B cell (primary cell): ENCODE data around the gene CREB3L4.

Experiments used
- EZH2 ChIP-seq: IDR thresholded peaks from 2 replicates; pipeline ENCODE4 v1.6.1; 2012; ENCODE audit warnings: borderline replicate concordance, low read depth, mild to moderate bottlenecking, moderate library complexity, low read length; ENCODE audit not compliant: insufficient read depth, poor library complexity, severe bottlenecking
- TF ChIP-seq, protein P1 (sequence below): fragments of 200-600 bp; IDR thresholded peaks from one replicate; pipeline ENCODE4 v1.8.0; 2022; ENCODE audit warnings: antibody characterized with exemption, mild to moderate bottlenecking

DNA sequence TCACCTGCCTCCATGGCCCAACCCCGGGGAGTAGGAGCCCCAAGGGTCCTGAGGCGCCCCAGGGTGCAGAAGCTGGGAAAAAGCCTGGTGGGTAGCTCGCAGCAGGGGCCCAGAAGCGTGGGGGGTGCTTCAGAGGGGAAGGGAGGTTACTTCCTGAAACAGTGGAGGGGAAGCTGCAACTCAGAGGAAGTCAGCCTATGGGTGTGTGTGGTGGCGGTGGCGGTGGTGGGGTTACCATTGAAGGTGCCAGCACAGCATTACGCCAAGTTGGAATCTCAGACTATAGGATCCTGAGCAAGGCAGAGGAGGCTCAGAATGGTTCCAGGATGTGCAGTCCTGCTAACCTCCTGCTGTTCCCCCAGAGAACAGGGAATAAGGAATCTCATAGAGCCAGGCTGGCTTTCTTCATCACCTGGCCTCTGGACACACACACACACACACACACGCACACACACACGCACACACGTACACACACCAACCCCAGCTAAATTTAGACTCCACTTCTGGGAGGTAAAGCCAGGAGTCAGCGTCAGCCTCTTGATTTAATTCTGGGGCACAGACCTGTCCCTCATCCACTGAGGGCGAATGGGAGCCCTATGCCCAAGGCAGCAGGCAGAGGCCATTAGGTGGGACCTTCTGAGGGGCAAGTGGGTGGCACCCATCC is 22.4 kb upstream of the CREB3L4 start:
- TF ChIP-seq, protein P1, sequence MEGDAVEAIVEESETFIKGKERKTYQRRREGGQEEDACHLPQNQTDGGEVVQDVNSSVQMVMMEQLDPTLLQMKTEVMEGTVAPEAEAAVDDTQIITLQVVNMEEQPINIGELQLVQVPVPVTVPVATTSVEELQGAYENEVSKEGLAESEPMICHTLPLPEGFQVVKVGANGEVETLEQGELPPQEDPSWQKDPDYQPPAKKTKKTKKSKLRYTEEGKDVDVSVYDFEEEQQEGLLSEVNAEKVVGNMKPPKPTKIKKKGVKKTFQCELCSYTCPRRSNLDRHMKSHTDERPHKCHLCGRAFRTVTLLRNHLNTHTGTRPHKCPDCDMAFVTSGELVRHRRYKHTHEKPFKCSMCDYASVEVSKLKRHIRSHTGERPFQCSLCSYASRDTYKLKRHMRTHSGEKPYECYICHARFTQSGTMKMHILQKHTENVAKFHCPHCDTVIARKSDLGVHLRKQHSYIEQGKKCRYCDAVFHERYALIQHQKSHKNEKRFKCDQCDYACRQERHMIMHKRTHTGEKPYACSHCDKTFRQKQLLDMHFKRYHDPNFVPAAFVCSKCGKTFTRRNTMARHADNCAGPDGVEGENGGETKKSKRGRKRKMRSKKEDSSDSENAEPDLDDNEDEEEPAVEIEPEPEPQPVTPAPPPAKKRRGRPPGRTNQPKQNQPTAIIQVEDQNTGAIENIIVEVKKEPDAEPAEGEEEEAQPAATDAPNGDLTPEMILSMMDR: no peak
- TF ChIP-seq EZH2: no peak
